ENCODE results near the gene MYH11. TPM values are rescaled to one million over a fixed set of nuclear protein-coding genes. Genes with fewer than 3 reads are reported as not detected.

MYH11 gene
- total and polyA plus RNA-seq, 2 of the 13 experiments (the other 11 are each of a cell fraction or from before 2014, with no cell fraction given), result not detected

- no TSS peak for BruUV-seq (replicated peaks)
- Histone ChIP-seq H3K9ac (ENCODE audit: insufficient read depth, low read depth, low read length) (no peak overlapping the region; the same call in 1 of the 2 replicates), H3K27me3 (ENCODE audit: control insufficient read depth in 1 of 2, insufficient read depth in 2 of 2, low read length in 2 of 2) (no peaks in the 10 kb centered on the region), H2AFZ (ENCODE audit: low read length) (no peak overlapping the region), H3K4me1 (ENCODE audit: insufficient read depth, low read length) (peaks cover 43% of the 10 kb centered on the region), H3K27ac (ENCODE audit: extremely low read length, insufficient read depth, low read length) (peak overlapping the region; percentile 11), H3K9me3 (ENCODE audit: low read length) (no peaks in the 10 kb centered on the region), H3K4me3 (replicated peaks in 1 of 3; ENCODE audit: insufficient read depth in 1 of 3, low read depth in 2 of 3, low read length in 3 of 3) (no peak overlapping the region), H3K36me3 (replicated peaks in 1 of 2; ENCODE audit: control insufficient read depth in 1 of 2, insufficient read depth in 2 of 2, low read length in 2 of 2) (peaks cover 48 to 60% of the 10 kb centered on the region in 2 experiments), H3K4me2 (ENCODE audit: low read depth, low read length) (0 out of 2 replicates have a peak overlapping the region, but pooled peaks have one; percentile 4), H4K20me1 (ENCODE audit: insufficient read depth, low read length) (no peaks in the 10 kb centered on the region; the same call in 1 of the 2 replicates), H3K79me2 (ENCODE audit: insufficient read depth, low read length) (peaks cover 7% of the 10 kb centered on the region)
- ChIA-PET POLR2A (interaction anchor here (1.0 to 1.4 kb wide), 2 partner anchors 24 to 25 kb away, joined by 3 to 5 read pairs; partner anchors contain the start of gene MARF1), CTCF (ENCODE audit: low intra/inter-chr PET ratio, low total read pairs) (no interaction called here)
- no peak for FAIRE-seq
- WGBS (ENCODE audit: low lambda C conversion rate), result 88% methylated on average over 18 of the region's 18 CpGs
- peak; percentile 47 for ATAC-seq
- DNase-seq (ENCODE audit: low spot score), result no peak
- intact Hi-C loops (cut with micrococcal nuclease; ENCODE audit: unreplicated experiment), result no loop called here
- in situ Hi-C loops (cut with HindIII; ENCODE audit: extremely low pct_ligation_motif_present, low pct_unique_long_range_greater_than_20kb), result no loop called here
- TF ChIP-seq HES4 (CRISPR knock-in tag; IDR thresholded peaks at IDR 0.05; ENCODE audit: borderline replicate concordance) (no peak), ZNF562 (CRISPR knock-in tag; IDR thresholded peaks at IDR 0.05; ENCODE audit: borderline replicate concordance) (no peak), ZFAT (CRISPR knock-in tag; conservative IDR thresholded peaks at IDR 0.05) (no peak), EP300 (IDR thresholded peaks at IDR 0.05; ENCODE audit: low read depth in 2 of 2, low read length in 2 of 2) (no peak), EP300 (CRISPR knock-in tag; IDR thresholded peaks at IDR 0.05; ENCODE audit: borderline replicate concordance) (no peak), AHR (CRISPR knock-in tag; IDR thresholded peaks at IDR 0.05) (no peak), BRF2 (CRISPR knock-in tag; IDR thresholded peaks at IDR 0.05) (no peak), MAF1 (CRISPR knock-in tag; IDR thresholded peaks at IDR 0.05; ENCODE audit: borderline replicate concordance) (no peak), HDAC2 (CRISPR knock-in tag; IDR thresholded peaks at IDR 0.05) (peak; percentile 37; the same call in 1 of the 2 replicates), ZNF766 (CRISPR knock-in tag; IDR thresholded peaks at IDR 0.05; ENCODE audit: borderline replicate concordance) (no peak), ZNF619 (CRISPR knock-in tag; IDR thresholded peaks at IDR 0.05) (no peak), ZNF317 (CRISPR knock-in tag; IDR thresholded peaks at IDR 0.05) (no peak), MEIS2 (CRISPR knock-in tag; IDR thresholded peaks at IDR 0.05) (no peak), HDAC1 (CRISPR knock-in tag; IDR thresholded peaks at IDR 0.05) (no peak), ZNF496 (CRISPR knock-in tag; IDR thresholded peaks at IDR 0.05; ENCODE audit: insufficient replicate concordance) (no peak), MAFG (CRISPR knock-in tag; IDR thresholded peaks at IDR 0.05) (no peak), MEIS1 (CRISPR knock-in tag; IDR thresholded peaks at IDR 0.05; ENCODE audit: borderline replicate concordance) (no peak), ZNF441 (CRISPR knock-in tag; IDR thresholded peaks at IDR 0.05; ENCODE audit: borderline replicate concordance) (0 out of 2 replicates have a peak, but pooled peaks have one; percentile 18), CBX1 (IDR thresholded peaks at IDR 0.05; ENCODE audit: low read depth) (no peak), U2AF2 (IDR thresholded peaks at IDR 0.05; ENCODE audit: low read depth, low read length) (no peak), CEBPG (CRISPR knock-in tag; IDR thresholded peaks at IDR 0.05) (no peak)
- TF ChIP-seq, protein P1, sequence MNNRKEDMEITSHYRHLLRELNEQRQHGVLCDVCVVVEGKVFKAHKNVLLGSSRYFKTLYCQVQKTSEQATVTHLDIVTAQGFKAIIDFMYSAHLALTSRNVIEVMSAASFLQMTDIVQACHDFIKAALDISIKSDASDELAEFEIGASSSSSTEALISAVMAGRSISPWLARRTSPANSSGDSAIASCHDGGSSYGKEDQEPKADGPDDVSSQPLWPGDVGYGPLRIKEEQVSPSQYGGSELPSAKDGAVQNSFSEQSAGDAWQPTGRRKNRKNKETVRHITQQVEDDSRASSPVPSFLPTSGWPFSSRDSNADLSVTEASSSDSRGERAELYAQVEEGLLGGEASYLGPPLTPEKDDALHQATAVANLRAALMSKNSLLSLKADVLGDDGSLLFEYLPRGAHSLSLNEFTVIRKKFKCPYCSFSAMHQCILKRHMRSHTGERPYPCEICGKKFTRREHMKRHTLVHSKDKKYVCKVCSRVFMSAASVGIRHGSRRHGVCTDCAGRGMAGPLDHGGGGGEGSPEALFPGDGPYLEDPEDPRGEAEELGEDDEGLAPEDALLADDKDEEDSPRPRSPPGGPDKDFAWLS (CRISPR knock-in tag; IDR thresholded peaks at IDR 0.05; ENCODE audit: borderline replicate concordance), result no peak
These were observed 189.6 kb downstream of the MYH11 start for GRCh38 chr16:15667091-15667742.

All from HepG2 (cell line).